ENCODE data around the gene UBA6. TPM values are rescaled to one million over a fixed set of nuclear protein-coding genes. Genes with fewer than 3 reads are reported as not detected.

UBA6 gene
- polyA plus RNA-seq, 1 experiment, result 119 TPM

- CTCF ChIA-PET, result interaction anchor here (0.6 to 3.6 kb wide), 4 partner anchors 21 to 57 kb away, joined by 3 to 28 read pairs (median 4); partner anchors contain the start of gene UBA6
- no peak overlapping the region for H3K27ac ChIP-seq (ENCODE audit: low read depth, low read length)
These were observed 21.0 kb upstream of the UBA6 start for GRCh38 chr4:67721770-67722597.

DNA sequence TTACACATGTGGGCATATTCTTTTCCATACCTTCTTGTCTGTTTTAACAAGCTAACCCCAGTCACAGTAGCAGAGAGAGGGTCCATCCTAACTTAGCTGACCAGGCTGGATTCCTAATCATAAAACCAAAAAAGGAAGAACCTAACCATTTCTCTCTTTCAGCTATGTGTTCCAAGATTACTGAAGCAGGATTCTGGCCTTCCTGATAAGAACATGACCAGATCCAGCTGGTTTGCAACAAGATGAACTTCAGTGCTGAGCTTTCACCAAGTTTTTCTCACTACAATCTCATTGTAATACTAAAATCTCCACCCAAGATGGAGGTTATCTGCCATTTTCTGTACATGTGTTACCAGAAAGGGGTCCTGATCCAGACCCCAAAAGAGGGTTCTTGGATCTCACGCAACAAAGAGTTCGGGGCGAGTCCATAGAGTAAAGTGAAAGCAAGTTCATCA lies 20.4 kb upstream of the UBA6 start:
- no peaks in the 10 kb centered on the region; the same call in 1 of the 2 replicates for H3K9me3 ChIP-seq (ENCODE audit: control insufficient read depth, insufficient read depth, low read length)
- no peak overlapping the region for H3K4me3 ChIP-seq (ENCODE audit: low read depth, low read length)
- H3K27me3 ChIP-seq (ENCODE audit: control insufficient read depth, insufficient read depth, low read length), result no peaks in the 10 kb centered on the region
- CTCF ChIA-PET, result interaction anchor here (0.5 to 3.6 kb wide), 4 partner anchors 10 to 56 kb away, joined by 3 to 28 read pairs (median 4); partner anchors contain the start of gene UBA6
- no peak for DNase-seq (ENCODE audit: low read depth, low spot score)
- H3K27ac ChIP-seq (ENCODE audit: low read depth, low read length), result no peak overlapping the region
- TF ChIP-seq, protein P1, sequence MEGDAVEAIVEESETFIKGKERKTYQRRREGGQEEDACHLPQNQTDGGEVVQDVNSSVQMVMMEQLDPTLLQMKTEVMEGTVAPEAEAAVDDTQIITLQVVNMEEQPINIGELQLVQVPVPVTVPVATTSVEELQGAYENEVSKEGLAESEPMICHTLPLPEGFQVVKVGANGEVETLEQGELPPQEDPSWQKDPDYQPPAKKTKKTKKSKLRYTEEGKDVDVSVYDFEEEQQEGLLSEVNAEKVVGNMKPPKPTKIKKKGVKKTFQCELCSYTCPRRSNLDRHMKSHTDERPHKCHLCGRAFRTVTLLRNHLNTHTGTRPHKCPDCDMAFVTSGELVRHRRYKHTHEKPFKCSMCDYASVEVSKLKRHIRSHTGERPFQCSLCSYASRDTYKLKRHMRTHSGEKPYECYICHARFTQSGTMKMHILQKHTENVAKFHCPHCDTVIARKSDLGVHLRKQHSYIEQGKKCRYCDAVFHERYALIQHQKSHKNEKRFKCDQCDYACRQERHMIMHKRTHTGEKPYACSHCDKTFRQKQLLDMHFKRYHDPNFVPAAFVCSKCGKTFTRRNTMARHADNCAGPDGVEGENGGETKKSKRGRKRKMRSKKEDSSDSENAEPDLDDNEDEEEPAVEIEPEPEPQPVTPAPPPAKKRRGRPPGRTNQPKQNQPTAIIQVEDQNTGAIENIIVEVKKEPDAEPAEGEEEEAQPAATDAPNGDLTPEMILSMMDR (IDR thresholded peaks at IDR 0.05; ENCODE audit: low read depth, low read length), result no peak
- POLR2A ChIA-PET, result no interaction called here

More at GRCh38 chr4:67721770-67722597, 21.0 kb upstream of the UBA6 start:
- H3K9me3 ChIP-seq (ENCODE audit: control insufficient read depth, insufficient read depth, low read length), result no peaks in the 10 kb centered on the region; the same call in none of the 2 replicates
- H3K4me3 ChIP-seq (ENCODE audit: low read depth, low read length), result no peak overlapping the region
- POLR2A ChIA-PET, result no interaction called here
- H3K27me3 ChIP-seq (ENCODE audit: control insufficient read depth, insufficient read depth, low read length), result no peaks in the 10 kb centered on the region
- no peak for DNase-seq (ENCODE audit: low read depth, low spot score)
- TF ChIP-seq, protein P1 (IDR thresholded peaks at IDR 0.05; ENCODE audit: low read depth, low read length), result no peak

GRCh38 chr4:67719953-67720617 lies 19.1 kb upstream of the UBA6 start:
- Histone ChIP-seq H3K27me3 (ENCODE audit: control insufficient read depth, insufficient read depth, low read length) (no peaks in the 10 kb centered on the region), H3K4me3 (ENCODE audit: low read depth, low read length) (no peak overlapping the region), H3K9me3 (ENCODE audit: control insufficient read depth, insufficient read depth, low read length) (no peaks in the 10 kb centered on the region; the same call in 1 of the 2 replicates), H3K27ac (ENCODE audit: low read depth, low read length) (no peak overlapping the region)
- POLR2A ChIA-PET, result no interaction called here
- CTCF ChIA-PET, result interaction anchor here (3.6 kb wide), 1 partner anchor 26 kb away, joined by 28 read pairs; no protein-coding TSS in a partner anchor
- DNase-seq (ENCODE audit: low read depth, low spot score), result no peak
- TF ChIP-seq, protein P1 (IDR thresholded peaks at IDR 0.05; ENCODE audit: low read depth, low read length), result no peak

DNA sequence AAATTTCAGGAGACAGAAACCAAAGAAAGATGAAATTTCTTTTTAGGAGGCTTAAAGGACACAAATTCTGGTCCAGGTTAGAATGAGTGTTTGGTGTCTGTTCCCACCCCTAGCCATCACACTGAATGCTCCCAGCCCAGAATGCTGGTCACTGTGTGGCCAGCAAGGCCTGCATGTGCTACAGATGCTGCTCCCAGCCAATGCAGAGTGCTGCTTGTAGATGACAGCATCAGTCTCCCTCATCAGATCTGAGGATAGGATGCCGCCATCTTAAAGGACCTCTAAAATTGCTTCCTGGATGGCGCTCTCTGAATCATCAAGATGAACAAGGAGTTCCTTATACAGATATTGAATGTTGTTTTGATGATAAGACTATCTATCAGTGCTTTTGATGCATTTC lies 17.9 kb upstream of the UBA6 start:
- DNase-seq (ENCODE audit: low read depth, low spot score), result no peak
- Histone ChIP-seq H3K4me3 (ENCODE audit: low read depth, low read length) (no peak overlapping the region), H3K9me3 (ENCODE audit: control insufficient read depth, insufficient read depth, low read length) (no peaks in the 10 kb centered on the region; the same call in 1 of the 2 replicates), H3K27ac (ENCODE audit: low read depth, low read length) (no peak overlapping the region), H3K27me3 (ENCODE audit: control insufficient read depth, insufficient read depth, low read length) (no peaks in the 10 kb centered on the region)
- ChIA-PET POLR2A (no interaction called here), CTCF (no interaction called here)
- TF ChIP-seq, protein P1 (IDR thresholded peaks at IDR 0.05; ENCODE audit: low read depth, low read length), result no peak

All from AG04450 (cell line).